Prostate gland (tissue), 2 donors: ENCODE results near the gene NRXN3. TPM values are rescaled to one million over a fixed set of nuclear protein-coding genes. Genes with fewer than 3 reads are reported as not detected.

Source experiments
- DNase-seq: peaks from one replicate; pipeline ENCODE4 v3.0.0-alpha.2; 2019; ENCODE audit warnings: low spot score
- H3K27ac ChIP-seq, 2 donors: fragments of 200-600 bp; sonication (generic); 2 replicates each; pipeline ENCODE4 v1.5.1; 2017 to 2019
- H3K27me3 ChIP-seq: fragments of 200-600 bp; sonication (generic); replicated peaks from 2 replicates; pipeline ENCODE4 v1.5.1; 2019; ENCODE audit not compliant: insufficient read depth
- H3K36me3 ChIP-seq, 2 donors: fragments of 200-600 bp; sonication (generic); 1 replicate in 1 of 2; 2 replicates in 1 of 2; pipeline versions ENCODE4 v1.5.1 to v1.8.1; 2017 to 2019
- H3K4me1 ChIP-seq: fragments of 200-600 bp; sonication (generic); replicated peaks from 2 replicates; pipeline ENCODE4 v1.5.1; 2019
- H3K4me3 ChIP-seq, 2 donors: fragments of 200-600 bp; sonication (generic); 2 replicates each; pipeline ENCODE4 v1.5.1; 2017 to 2019
- H3K9me3 ChIP-seq: fragments of 200-600 bp; sonication (generic); 2 replicates; pipeline ENCODE4 v1.5.1; 2017
- CTCF ChIP-seq, 4 experiments: fragments of 200-600 bp in 2 of 4; fragments of 450-650 bp in 2 of 4; sonication (generic) in 2 of 4; IDR thresholded peaks; 1 replicate in 3 of 4; 2 replicates in 1 of 4; pipeline ENCODE4 v1.5.1; 2016 to 2019; ENCODE audit warnings: antibody characterized with exemption in 4 of 4, mild to moderate bottlenecking in 2 of 4, moderate library complexity in 2 of 4
- POLR2A ChIP-seq: fragments of 450-650 bp; IDR thresholded peaks from one replicate; pipeline ENCODE4 v1.6.1; 2016; ENCODE audit warnings: antibody characterized with exemption, mild to moderate bottlenecking
- POLR2AphosphoS5 ChIP-seq: sonication (generic); formaldehyde crosslinking; IDR thresholded peaks from one replicate; pipeline ENCODE4 v1.6.1; 2017; ENCODE audit warnings: antibody characterized with exemption
- WGBS: methylation state at CpG from one replicate; pipeline ENCODE4 v1.1.5; 2018; 5-methylcytosine and 5-hydroxymethylcytosine counted together
- intact Hi-C: fragments of 100-400 bp; cut with DNase I; formaldehyde crosslinking; loops from one replicate; pipeline ENCODE4 v1.14.2; 2022
- total RNA-seq, 2 donors: library from RNA; depleted of rRNA; stranded (reverse); fragments of >200 nt; gene quantifications; one replicate each; pipeline ENCODE4 v1.1.0, GENCODE V29; 2016

NRXN3 gene
- total RNA-seq, 2 donors from 2014 or later, result 6.6 to 8.2 TPM

GRCh38 chr14:78512021-78512420 is 341.8 kb downstream of the NRXN3 start:
- Histone ChIP-seq H3K9me3 (no peaks in the 10 kb centered on the region), H3K36me3 (no peaks in the 10 kb centered on the region), H3K27me3 (no peaks in the 10 kb centered on the region), H3K4me3 (no peak overlapping the region), H3K27ac (no peak overlapping the region), H3K4me1 (no peaks in the 10 kb centered on the region)
- 92% methylated on average over 2 of the region's 2 CpGs for WGBS
- intact Hi-C loops, result no loop called here
- no peak for DNase-seq
- TF ChIP-seq POLR2A (no peak), POLR2AphosphoS5 (no peak), CTCF (IDR thresholded peaks at IDR 0.05) (no peak)

GRCh38 chr14:78519863-78520262 is 349.7 kb downstream of the NRXN3 start:
- DNase-seq, result no peak
- no peaks in the 10 kb centered on the region for H3K9me3 ChIP-seq
- H3K27me3 ChIP-seq, result no peaks in the 10 kb centered on the region
- intact Hi-C loops, result no loop called here
- no peaks in the 10 kb centered on the region for H3K4me1 ChIP-seq
- no peak overlapping the region for H3K27ac ChIP-seq
- no peaks in the 10 kb centered on the region for H3K36me3 ChIP-seq
- TF ChIP-seq POLR2A (no peak), CTCF (IDR thresholded peaks at IDR 0.05) (no peak), POLR2AphosphoS5 (no peak)
- no peak overlapping the region for H3K4me3 ChIP-seq

GRCh38 chr14:78524196-78524595 is 354.0 kb downstream of the NRXN3 start:
- no peak overlapping the region for H3K27ac ChIP-seq
- no peak overlapping the region for H3K4me3 ChIP-seq
- 62% methylated on average over 7 of the region's 7 CpGs for WGBS
- no peaks in the 10 kb centered on the region for H3K36me3 ChIP-seq
- TF ChIP-seq CTCF (IDR thresholded peaks at IDR 0.05) (no peak), POLR2AphosphoS5 (no peak), POLR2A (no peak)
- DNase-seq, result no peak
- no peaks in the 10 kb centered on the region for H3K9me3 ChIP-seq
- intact Hi-C loops, result no loop called here
- H3K4me1 ChIP-seq, result no peaks in the 10 kb centered on the region
- H3K27me3 ChIP-seq, result no peaks in the 10 kb centered on the region

- TF ChIP-seq CTCF (IDR thresholded peaks at IDR 0.05) (no peak), POLR2AphosphoS5 (no peak), POLR2A (no peak)
- no peaks in the 10 kb centered on the region for H3K4me1 ChIP-seq
- no peaks in the 10 kb centered on the region for H3K36me3 ChIP-seq
- H3K4me3 ChIP-seq, result no peak overlapping the region
- 82% methylated on average over 5 of the region's 5 CpGs for WGBS
- H3K27me3 ChIP-seq, result no peaks in the 10 kb centered on the region
- DNase-seq, result no peak
- no peaks in the 10 kb centered on the region for H3K9me3 ChIP-seq
- no peak overlapping the region for H3K27ac ChIP-seq
- intact Hi-C loops, result no loop called here
These were observed 354.6 kb downstream of the NRXN3 start for GRCh38 chr14:78524766-78525165.

GRCh38 chr14:78530078-78530477 is 359.9 kb downstream of the NRXN3 start:
- 3% methylated on average over 2 of the region's 2 CpGs for WGBS
- no peak overlapping the region for H3K27ac ChIP-seq
- TF ChIP-seq POLR2A, result no peak
- no peak for TF ChIP-seq CTCF (IDR thresholded peaks at IDR 0.05)
- no peak for TF ChIP-seq POLR2AphosphoS5
- peak; percentile 4 for DNase-seq
- no peaks in the 10 kb centered on the region for H3K36me3 ChIP-seq
- intact Hi-C loops, result no loop called here
- no peaks in the 10 kb centered on the region for H3K27me3 ChIP-seq
- no peak overlapping the region for H3K4me3 ChIP-seq
- H3K9me3 ChIP-seq, result no peaks in the 10 kb centered on the region
- H3K4me1 ChIP-seq, result no peaks in the 10 kb centered on the region
